LHCN-M2 (cell line): ENCODE results near the gene SEPTIN14. TPM values are rescaled to one million over a fixed set of nuclear protein-coding genes. Genes with fewer than 3 reads are reported as not detected.
"Not testable (repeated sequence)": the region's sequence is repeated elsewhere in the genome, so short reads cannot be mapped to it uniquely, and the experiment has no call there.

Experiments
- DNase-seq: peaks from one replicate; pipeline ENCODE4 v3.0.0-alpha.2; 2012; ENCODE audit warnings: low read depth
- total RNA-seq: library from RNA; depleted of rRNA; stranded (reverse); fragments of >200 nt; gene quantifications from 2 replicates; pipeline ENCODE4 v1.2.3, GENCODE V29; 2014; rRNA removed

The SEPTIN14 gene
- total RNA-seq, 1 experiment from 2014 or later, result not detected

DNA sequence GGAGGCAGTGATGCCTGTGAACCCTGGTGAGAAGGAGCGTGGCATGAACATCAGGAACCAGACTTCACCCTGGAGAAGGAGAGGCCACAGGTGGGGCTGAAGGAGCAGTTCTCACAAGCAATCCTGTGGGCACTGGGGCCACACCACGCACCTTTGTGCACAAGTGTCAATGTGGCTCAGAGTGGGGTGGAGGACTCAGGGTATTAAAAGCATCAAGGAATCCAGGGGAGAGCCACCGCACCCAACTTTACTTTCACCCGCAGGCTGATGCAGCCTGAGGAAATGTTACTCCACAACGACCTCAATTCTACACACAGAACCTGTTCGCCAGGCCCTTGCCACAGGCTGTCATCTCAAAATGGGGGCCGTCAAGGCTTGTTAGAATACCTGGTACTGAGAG lies 77.1 kb downstream of the SEPTIN14 start:
- DNase-seq, result not testable (repeated sequence)

DNA sequence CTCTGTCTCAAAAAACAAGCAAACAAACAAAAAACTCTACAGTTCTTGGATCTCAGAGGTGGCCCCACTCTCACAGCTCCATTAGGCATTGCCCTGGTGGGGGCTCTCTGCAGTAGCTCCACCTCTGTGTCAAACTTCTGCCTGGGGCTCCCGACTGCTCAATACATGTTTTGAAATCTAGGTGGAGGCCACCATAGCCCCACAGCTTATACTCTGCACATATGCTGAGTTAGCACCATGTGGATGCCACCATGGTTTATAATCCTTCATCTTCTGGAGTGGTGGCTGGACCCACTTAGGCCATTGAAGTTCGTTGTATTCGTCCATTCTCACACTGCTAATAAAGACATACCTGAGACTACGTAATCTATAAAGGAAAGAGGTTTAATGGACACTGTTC lies 78.4 kb downstream of the SEPTIN14 start:
- DNase-seq, result no peak

DNA sequence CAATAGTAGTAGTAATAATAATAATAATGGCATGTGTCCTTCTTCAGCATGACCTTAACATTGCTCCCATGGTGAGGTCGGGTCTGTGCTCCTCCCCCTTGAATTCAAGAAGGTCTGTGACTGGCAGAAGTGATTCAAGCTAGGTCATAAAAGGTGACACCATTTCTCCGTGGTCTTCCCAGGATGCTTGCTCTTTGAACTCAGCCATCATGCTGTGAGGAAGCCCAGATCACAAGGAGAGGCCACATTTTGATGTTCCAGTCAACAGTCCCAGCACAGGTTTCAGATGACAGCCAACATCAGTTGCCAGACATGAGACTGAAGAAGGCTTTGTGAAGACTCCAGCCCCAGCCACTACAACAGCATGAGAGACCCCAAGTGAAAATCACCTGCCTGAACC lies 83.9 kb downstream of the SEPTIN14 start:
- no peak for DNase-seq

DNA sequence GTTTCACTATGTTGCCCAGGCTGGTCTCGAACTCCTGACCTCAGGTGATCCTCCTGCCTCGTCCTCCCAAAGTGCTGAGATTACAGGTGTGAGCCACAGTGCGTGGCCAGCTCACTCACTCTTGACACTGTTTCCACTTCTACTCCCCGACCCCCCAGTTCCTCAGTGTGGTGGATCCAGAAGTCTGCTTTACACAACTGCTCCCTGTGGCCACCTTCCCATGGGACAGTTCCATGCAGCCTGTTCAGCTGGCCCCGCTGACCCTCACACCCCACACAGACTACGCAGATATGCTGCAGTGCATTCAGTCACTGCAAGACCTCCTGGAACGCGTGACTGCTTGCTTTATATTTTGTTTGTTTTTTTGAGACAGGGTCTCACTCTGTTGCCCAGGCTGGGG lies 86.4 kb downstream of the SEPTIN14 start:
- DNase-seq, result no peak

DNA sequence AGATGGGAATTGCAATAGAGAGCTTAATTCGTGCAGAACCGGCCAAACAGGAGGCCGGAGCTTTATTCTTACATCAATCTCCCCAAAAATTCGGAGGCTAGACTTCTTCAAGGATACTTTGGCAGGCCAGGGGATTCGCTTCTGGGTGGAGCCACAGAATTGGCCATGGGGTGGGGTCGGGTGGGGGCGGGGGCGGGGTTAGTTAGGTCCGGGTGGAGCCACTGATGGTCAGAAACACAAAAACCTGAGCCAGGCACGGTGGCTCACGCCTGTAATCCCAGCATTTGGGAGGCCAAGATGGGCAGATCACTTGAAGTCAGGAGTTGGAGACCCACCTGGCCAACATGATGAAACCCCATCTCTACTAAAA lies 87.5 kb downstream of the SEPTIN14 start:
- DNase-seq, result no peak

DNA sequence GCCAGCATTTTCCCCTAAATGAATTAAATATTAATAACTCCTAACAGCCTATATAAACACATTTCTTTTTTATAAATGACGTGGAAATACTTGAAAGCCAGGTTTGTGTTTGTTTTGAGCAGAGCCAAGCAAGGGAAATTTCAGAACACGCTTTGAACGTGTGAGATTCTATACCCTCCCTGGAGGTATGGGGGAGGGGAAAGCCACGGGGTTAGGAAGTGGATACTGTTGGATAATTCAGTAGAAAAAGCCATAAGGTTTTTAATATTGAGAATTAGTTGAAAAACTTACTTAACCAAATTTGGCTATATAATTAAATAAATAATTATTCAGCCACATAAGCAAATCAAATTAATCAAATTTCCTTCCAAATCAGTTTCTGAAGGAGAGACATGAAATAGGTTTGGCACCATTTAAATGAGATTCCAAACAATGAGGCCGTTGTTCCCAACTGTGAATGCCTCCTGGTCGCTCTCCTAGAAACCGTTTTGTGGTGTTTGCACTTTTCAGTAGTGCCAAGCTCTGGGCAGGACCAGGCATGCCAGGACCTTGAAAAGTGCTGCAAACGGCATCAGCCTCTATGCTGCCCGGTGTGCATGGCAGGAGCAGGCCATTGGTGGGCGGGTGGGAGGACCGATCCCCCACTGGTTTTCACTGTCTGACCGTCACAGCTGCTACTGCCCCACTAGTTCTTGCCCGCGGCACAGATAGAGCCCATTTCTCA lies 88.1 kb downstream of the SEPTIN14 start:
- no peak for DNase-seq

DNA sequence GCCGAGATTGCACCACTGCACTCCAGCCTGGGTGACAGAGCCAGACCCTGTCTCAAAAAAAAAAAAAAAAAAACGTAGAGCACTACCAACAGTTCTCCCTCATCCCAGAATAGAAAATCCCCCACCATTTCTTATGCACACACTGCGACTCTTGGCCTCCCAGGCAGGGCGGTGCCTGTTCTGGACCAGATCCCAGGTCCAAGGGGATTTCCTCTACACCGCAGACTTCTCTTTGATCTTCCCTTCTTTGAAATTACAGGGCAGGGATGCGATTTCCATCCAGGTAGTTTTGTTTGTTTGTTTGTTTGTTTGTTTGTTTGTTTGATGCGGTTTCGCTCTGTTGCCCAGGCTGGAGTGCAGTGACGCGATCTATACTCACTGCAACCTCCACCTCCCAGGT lies 91.8 kb downstream of the SEPTIN14 start:
- DNase-seq, result no peak

DNA sequence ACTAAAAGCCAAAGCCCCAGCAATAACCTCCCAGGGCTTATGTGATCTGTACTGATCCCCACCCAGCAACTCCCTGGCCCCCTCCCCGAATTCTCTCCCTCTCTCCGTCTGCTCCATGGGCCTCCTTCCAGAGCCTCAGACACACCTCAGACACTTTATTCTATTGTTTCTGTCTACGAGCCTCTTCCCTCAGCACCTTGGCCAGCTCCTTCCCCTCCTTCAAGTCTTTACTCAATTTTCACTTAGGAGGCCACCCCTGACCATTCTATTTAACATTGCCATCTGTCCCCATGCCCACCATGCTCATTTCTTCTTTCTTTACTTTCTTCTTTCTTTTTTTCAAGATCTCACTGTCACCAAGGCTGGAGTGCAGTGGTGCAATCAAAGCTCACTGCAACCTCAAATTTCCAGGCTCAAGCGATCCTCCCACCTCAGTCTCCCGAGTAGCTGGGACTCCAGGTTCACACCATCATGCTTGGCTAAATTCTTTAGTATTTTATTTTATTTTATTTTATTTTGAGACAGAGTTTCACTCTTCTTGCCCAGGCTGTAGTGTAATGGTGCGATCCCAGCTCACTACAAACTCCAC lies 109.2 kb downstream of the SEPTIN14 start:
- not testable (repeated sequence) for DNase-seq

DNA sequence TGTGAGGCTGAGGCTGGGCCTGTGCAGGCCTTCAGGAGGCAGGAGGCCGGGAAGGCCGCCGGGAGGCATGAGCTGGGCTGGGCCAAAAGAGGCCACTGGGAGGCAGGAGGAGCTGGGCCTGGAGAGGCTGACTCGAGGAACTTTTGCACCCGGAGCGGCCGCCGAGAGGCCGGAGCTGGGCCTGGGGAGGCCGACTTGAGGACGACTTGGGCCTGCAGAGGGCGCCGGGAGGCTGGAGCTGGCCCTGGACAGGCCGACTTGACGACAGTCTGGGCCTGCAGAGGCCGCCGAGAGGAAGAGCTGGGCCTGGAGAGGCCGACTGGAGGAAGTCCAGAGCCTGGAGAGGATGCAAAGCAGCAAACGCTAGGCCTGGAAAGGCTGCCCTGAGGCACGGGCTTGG lies 117.8 kb downstream of the SEPTIN14 start:
- DNase-seq, result not testable (repeated sequence)

Other genes starting within 250 kb of the SEPTIN14 start
- 1.7 and 2.1 TPM in 2 replicates for gene ZNF713, start 24.7 kb upstream of the SEPTIN14 start, total RNA-seq
- gene MRPS17, start 89.1 kb upstream of the SEPTIN14 start, total RNA-seq, result 18.4 and 19.3 TPM in 2 replicates
- 60.9 and 75.7 TPM in 2 replicates for gene NIPSNAP2, start 101.8 kb upstream of the SEPTIN14 start, total RNA-seq
- 81.0 and 103 TPM in 2 replicates for gene PSPH, start 188.7 kb upstream of the SEPTIN14 start, total RNA-seq
- gene CCT6A, start 189.0 kb upstream of the SEPTIN14 start, total RNA-seq, result 318 and 320 TPM in 2 replicates
- gene SUMF2, start 201.5 kb upstream of the SEPTIN14 start, total RNA-seq, result 252 and 253 TPM in 2 replicates
- gene PHKG1, start 230.2 kb upstream of the SEPTIN14 start, total RNA-seq, result 0.38 and 0.46 TPM in 2 replicates
- gene CHCHD2, start 243.7 kb upstream of the SEPTIN14 start, total RNA-seq, result 641 and 683 TPM in 2 replicates